Pancreas (tissue), 10 donors: ENCODE data around the gene APBA2. TPM values are rescaled to one million over a fixed set of nuclear protein-coding genes. Genes with fewer than 3 reads are reported as not detected.

ENCODE experiments used
- ATAC-seq, 4 donors: fragments of 200-7000 bp; cut with Tn5 transposase; one replicate each; pipeline versions ENCODE4 v1.8.0 to v1.9.1; 2020; ENCODE audit warnings: mild to moderate bottlenecking in 4 of 4, moderate library complexity in 4 of 4
- DNase-seq, 6 donors: peaks; one replicate each; pipeline ENCODE4 v3.0.0-alpha.2; 2020
- FAIRE-seq: peaks from 2 replicates; lab custom pipeline; 2012; peaks lifted over from hg19 to GRCh38; lab: Jason Lieb, UNC
- H3K27ac ChIP-seq, 4 donors: fragments of 200-600 bp; sonication (generic); 1 replicate in 3 of 4; 2 replicates in 1 of 4; pipeline versions ENCODE4 v1.5.0 to v1.8.0; 2020
- H3K27me3 ChIP-seq, 4 donors: fragments of 200-600 bp; one replicate each; pipeline ENCODE4 v1.8.0; 2021
- H3K36me3 ChIP-seq, 3 donors: fragments of 200-600 bp; sonication (generic) in 1 of 3; one replicate each; pipeline versions ENCODE4 v1.5.0 to v1.8.0; 2020 to 2021
- H3K4me1 ChIP-seq, 3 donors: fragments of 200-600 bp; one replicate each; pipeline ENCODE4 v1.8.0; 2021
- H3K4me3 ChIP-seq, 4 donors: fragments of 200-600 bp; sonication (generic) in 2 of 4; one replicate each; pipeline versions ENCODE4 v1.5.0 to v1.8.0; 2020 to 2021
- H3K9me3 ChIP-seq, 4 donors: fragments of 200-600 bp; one replicate each; pipeline ENCODE4 v1.8.0; 2021
- WGBS, 2 donors: extraction: QIAGEN DNeasy Blood & Tissue Kit; methylation state at CpG; one replicate each; pipeline ENCODE4 v1.1.7; 2013; 5-methylcytosine and 5-hydroxymethylcytosine counted together
- intact Hi-C, 3 donors: fragments of 100-400 bp; cut with DNase I; formaldehyde crosslinking; loops; one replicate each; pipeline versions ENCODE4 v1.11.1 to v1.14.2; 2022
- polyA plus RNA-seq, 2 donors: library from polyadenylated mRNA; stranded (reverse); fragments of 200-250 nt; gene quantifications; one replicate each; pipeline ENCODE4 v1.2.3, GENCODE V29; 2013
- total RNA-seq, 6 donors: library from RNA; stranded (reverse); fragmentation: NEBNext Ultra II Directional in 4 of 6; extraction: Animal tissue kit (Norgen Biotek cat#: 25700) in 4 of 6; gene quantifications; one replicate each; pipeline versions ENCODE4 v1.2.1 to v1.2.4, GENCODE V29; 2021 to 2023
- TF ChIP-seq, protein P1 (sequence below), 4 donors: fragments of 200-600 bp; sonication (generic) in 3 of 4; IDR thresholded peaks; one replicate each; pipeline versions ENCODE4 v1.5.0 to v1.8.0; 2021; ENCODE audit warnings: antibody characterized with exemption in 4 of 4
- donor health status: healthy with polysubstance abuse.
- donor health status: DM: no; HTN: no; CAD: no; lungs with moderate emphysema.
- donor health status: DM: no; HTN: no; CAD: no.
- donor health status: control.
- donor health status: control.
- donor health status: Bipolar disorder and iron deficiency.
- donor health status: DM: yes; HTN: yes; CAD: no.
- donor health status: DM: no; HTN: no; CAD: no.
- donor health status: DM: no; HTN: no; CAD: no.
- donor health status: DM: yes; HTN: yes; CAD: no.

APBA2 gene
- total and polyA plus RNA-seq, 8 donors: 3.9 to 10.3 (median 6.7) TPM

DNA sequence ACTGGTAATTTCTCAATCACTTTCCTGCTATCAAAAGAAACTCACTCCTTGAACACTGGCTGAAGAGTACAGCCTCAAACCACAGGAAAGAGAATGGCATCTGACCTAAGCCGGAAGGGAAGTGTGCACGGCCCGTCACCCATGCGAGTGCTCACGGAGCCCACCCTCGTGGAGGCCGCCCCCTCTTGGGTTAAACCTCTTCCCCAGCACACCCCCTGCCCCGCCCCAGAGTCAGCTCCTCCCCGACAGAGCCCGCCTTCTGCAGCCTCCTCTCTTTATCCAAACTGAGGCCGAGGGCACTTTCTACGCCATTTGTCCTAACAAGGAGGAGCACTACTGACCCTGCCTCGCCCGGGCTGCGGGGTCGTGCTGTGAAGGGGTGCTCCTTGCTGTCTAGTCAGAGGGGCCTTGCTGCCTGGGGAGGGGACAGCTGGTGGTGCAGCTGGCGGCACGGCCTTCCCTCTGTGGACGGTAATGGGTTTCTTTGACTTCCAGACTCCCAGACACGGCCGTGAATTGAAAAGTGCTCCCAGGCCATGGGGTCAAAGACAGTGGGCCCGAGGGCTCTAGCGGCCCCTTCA lies 246.2 kb downstream of the APBA2 start:
- H3K9me3 ChIP-seq: no peaks in the 10 kb centered on the region
- no peaks in the 10 kb centered on the region for H3K27me3 ChIP-seq
- ATAC-seq: no peak
- intact Hi-C loops: no loop called here
- no peaks in the 10 kb centered on the region for H3K4me1 ChIP-seq
- H3K27ac ChIP-seq: no peak overlapping the region
- H3K36me3 ChIP-seq: no peaks in the 10 kb centered on the region
- WGBS, 2 donors: 70 to 73% methylated on average over 23 of the region's 23 CpGs
- TF ChIP-seq, protein P1, sequence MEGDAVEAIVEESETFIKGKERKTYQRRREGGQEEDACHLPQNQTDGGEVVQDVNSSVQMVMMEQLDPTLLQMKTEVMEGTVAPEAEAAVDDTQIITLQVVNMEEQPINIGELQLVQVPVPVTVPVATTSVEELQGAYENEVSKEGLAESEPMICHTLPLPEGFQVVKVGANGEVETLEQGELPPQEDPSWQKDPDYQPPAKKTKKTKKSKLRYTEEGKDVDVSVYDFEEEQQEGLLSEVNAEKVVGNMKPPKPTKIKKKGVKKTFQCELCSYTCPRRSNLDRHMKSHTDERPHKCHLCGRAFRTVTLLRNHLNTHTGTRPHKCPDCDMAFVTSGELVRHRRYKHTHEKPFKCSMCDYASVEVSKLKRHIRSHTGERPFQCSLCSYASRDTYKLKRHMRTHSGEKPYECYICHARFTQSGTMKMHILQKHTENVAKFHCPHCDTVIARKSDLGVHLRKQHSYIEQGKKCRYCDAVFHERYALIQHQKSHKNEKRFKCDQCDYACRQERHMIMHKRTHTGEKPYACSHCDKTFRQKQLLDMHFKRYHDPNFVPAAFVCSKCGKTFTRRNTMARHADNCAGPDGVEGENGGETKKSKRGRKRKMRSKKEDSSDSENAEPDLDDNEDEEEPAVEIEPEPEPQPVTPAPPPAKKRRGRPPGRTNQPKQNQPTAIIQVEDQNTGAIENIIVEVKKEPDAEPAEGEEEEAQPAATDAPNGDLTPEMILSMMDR (IDR thresholded peaks at IDR 0.05): no peak
- FAIRE-seq: no peak
- no peak overlapping the region for H3K4me3 ChIP-seq
- peak in 2 of 6 donors; percentile 53 to 71 for DNase-seq

DNA sequence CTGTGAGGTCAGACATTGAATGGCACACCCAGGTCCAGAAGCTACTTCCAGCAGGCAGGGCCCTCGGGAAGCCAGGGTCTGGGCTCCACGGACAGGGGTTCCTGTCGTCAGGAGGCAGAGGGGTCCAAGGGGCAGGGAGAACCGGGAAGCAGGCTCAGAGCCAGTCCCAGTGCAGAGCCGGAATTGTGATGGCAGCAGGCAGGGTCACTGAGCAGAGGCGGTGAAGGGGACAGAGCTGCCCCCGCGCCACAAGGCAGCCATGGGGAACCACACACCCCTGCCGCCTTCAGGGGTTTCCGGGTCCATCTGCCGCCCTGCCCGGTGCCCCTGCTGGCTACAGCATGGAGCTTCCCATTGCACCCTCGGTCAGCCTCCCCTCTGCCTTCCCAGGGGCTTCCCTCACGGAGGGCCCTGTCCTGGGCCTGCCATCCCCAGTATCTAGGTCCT lies 247.0 kb downstream of the APBA2 start:
- Histone ChIP-seq H3K9me3 (no peaks in the 10 kb centered on the region), H3K27ac (no peak overlapping the region), H3K4me3 (no peak overlapping the region), H3K27me3 (no peaks in the 10 kb centered on the region), H3K4me1 (no peaks in the 10 kb centered on the region), H3K36me3 (no peaks in the 10 kb centered on the region)
- intact Hi-C loops: no loop called here
- FAIRE-seq (no peak), DNase-seq (peak in 2 of 6 donors; percentile 50 to 52), ATAC-seq (no peak)
- WGBS, 2 donors: 82 to 83% methylated on average over 14 of the region's 14 CpGs
- TF ChIP-seq, protein P1 (IDR thresholded peaks at IDR 0.05): no peak

DNA sequence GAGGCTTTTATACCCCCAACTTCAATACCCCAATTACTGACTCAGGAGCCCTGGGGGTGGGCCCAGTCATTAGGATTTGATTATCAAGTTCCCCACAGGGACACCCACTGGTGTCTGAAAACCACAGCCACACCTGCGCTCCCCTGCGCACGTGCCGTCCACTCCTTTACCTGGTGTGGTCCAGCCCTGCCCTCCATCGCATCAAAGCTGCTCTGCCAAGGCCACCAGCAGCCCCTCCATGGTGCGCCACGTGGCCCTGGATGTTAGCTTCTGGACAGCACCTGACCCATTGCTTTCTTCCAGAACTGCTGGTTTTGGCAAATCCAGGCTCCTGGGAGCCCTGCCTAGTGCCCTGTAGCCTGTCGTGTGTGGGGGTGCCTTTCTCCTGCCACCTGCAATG lies 247.5 kb downstream of the APBA2 start:
- DNase-seq (peak in 2 of 6 donors; percentile 34 to 40), ATAC-seq (no peak), FAIRE-seq (no peak)
- WGBS, 2 donors: 88 to 91% methylated on average over 7 of the region's 8 CpGs
- Histone ChIP-seq H3K27me3 (no peaks in the 10 kb centered on the region), H3K9me3 (no peaks in the 10 kb centered on the region), H3K27ac (no peak overlapping the region), H3K36me3 (no peaks in the 10 kb centered on the region), H3K4me3 (no peak overlapping the region), H3K4me1 (no peaks in the 10 kb centered on the region)
- intact Hi-C loops: no loop called here
- TF ChIP-seq, protein P1 (IDR thresholded peaks at IDR 0.05): no peak

DNA sequence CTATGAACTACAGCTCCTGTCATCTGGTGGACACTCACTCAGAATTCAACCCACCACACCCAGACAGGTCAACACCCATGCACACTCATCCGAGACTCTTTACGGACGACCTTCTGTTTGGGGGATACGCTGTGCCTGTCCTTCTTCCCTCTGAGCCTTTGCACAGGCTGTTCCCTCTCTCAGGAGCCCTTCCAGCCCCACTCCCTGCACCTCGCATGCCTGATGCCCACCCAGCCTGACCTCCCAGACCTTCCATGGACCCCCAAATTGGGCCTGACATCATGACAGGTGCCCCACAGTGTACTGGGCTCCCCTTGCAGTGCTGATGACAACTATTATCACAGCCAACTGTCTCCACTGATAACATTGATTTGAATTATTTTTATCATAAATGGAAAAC lies 248.0 kb downstream of the APBA2 start:
- 91 to 95% methylated on average over 5 of the region's 5 CpGs for WGBS, 2 donors
- ATAC-seq: no peak
- no peak overlapping the region for H3K27ac ChIP-seq
- intact Hi-C loops: no loop called here
- no peaks in the 10 kb centered on the region for H3K9me3 ChIP-seq
- H3K4me3 ChIP-seq: no peak overlapping the region
- no peak for DNase-seq
- H3K4me1 ChIP-seq: no peaks in the 10 kb centered on the region
- no peaks in the 10 kb centered on the region for H3K27me3 ChIP-seq
- no peaks in the 10 kb centered on the region for H3K36me3 ChIP-seq
- TF ChIP-seq, protein P1 (IDR thresholded peaks at IDR 0.05): no peak
- FAIRE-seq: no peak

DNA sequence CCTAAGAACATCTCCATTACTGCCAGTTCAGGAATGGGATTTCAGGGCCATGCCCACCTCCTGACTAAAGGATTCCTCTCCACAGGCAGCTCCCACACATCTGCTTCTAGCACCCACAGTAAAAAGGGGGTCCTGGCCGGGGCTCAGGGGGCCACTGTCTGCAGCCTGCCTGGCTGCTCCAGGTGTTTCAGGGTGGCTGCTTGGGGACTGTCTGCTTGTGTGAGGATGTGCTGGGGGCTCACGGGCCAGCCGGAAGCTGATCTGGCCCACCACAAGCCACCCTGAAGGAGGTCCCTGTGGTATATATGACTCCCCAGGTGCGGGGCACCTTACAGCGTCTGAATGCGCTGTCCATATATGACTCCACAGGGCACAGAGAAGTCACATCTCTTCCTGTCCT lies 248.5 kb downstream of the APBA2 start:
- H3K4me1 ChIP-seq: no peaks in the 10 kb centered on the region
- H3K27me3 ChIP-seq: no peaks in the 10 kb centered on the region
- H3K4me3 ChIP-seq: no peak overlapping the region
- ATAC-seq (no peak), FAIRE-seq (no peak), DNase-seq (peak in 2 of 6 donors; percentile 36 to 41)
- H3K27ac ChIP-seq: no peak overlapping the region
- intact Hi-C loops: no loop called here
- no peaks in the 10 kb centered on the region for H3K9me3 ChIP-seq
- no peaks in the 10 kb centered on the region for H3K36me3 ChIP-seq
- TF ChIP-seq, protein P1 (IDR thresholded peaks at IDR 0.05): no peak
- WGBS, 2 donors: 88 to 94% methylated on average over 6 of the region's 6 CpGs
